ENCODE results near the gene ARHGAP40. TPM values are rescaled to one million over a fixed set of nuclear protein-coding genes. Genes with fewer than 3 reads are reported as not detected.

ARHGAP40 gene
- total and polyA plus RNA-seq, 12 donors: not detected

GRCh38 chr20:38669688-38670087 lies 68.1 kb downstream of the ARHGAP40 start:
- H3K4me1 ChIP-seq: peaks cover 0 to 23% (median 11%) of the 10 kb centered on the region in 9 donors
- TF ChIP-seq CTCF (IDR thresholded peaks at IDR 0.05): no peak
- no peak overlapping the region for H3K4me3 ChIP-seq
- no peak for ATAC-seq
- H3K9me3 ChIP-seq: no peaks in the 10 kb centered on the region
- H3K27me3 ChIP-seq: peaks cover 7 to 75% (median 69%) of the 10 kb centered on the region in 7 donors
- DNase-seq: no peak
- H3K36me3 ChIP-seq: no peaks in the 10 kb centered on the region
- intact Hi-C loops (cut with DNase I): no loop called here
- H3K27ac ChIP-seq: no peak overlapping the region

DNA sequence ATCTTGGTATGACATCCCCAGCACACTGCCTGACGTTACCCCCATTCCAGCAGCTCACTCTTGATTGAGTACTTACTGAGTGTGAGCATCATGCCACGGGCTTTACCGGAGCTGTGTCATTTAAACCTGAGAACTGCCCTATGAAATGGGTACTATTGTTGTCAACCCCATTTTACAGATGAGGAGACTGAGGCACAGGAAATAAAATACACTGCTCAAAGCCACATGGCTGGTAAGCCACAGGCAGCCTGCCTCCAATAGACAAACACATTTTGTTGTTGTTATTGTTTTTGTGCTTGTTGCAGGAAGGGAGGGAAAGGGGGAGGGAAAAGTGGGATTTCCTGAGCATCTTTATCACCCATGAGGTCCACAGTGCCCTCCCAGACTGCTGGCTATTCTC lies 69.2 kb downstream of the ARHGAP40 start:
- Histone ChIP-seq H3K27ac (no peak overlapping the region), H3K4me1 (peaks cover 0 to 22% (median 11%) of the 10 kb centered on the region in 9 donors), H3K27me3 (peaks cover 7 to 83% (median 74%) of the 10 kb centered on the region in 7 donors), H3K36me3 (no peaks in the 10 kb centered on the region), H3K4me3 (no peak overlapping the region), H3K9me3 (no peaks in the 10 kb centered on the region)
- DNase-seq: no peak
- TF ChIP-seq CTCF (IDR thresholded peaks at IDR 0.05): no peak
- 73% methylated on average over 3 of the region's 3 CpGs for WGBS, 2 donors
- ATAC-seq: no peak
- intact Hi-C loops (cut with DNase I): no loop called here

GRCh38 chr20:38671186-38671585 lies 69.6 kb downstream of the ARHGAP40 start:
- 15 to 16% methylated on average over 6 of the region's 6 CpGs for WGBS, 2 donors
- Histone ChIP-seq H3K27ac (no peak overlapping the region), H3K9me3 (no peaks in the 10 kb centered on the region), H3K27me3 (peaks cover 7 to 86% (median 73%) of the 10 kb centered on the region in 7 donors), H3K4me1 (peaks cover 0 to 18% (median 11%) of the 10 kb centered on the region in 9 donors), H3K4me3 (no peak overlapping the region), H3K36me3 (no peaks in the 10 kb centered on the region)
- ATAC-seq (no peak), DNase-seq (no peak)
- TF ChIP-seq CTCF (IDR thresholded peaks at IDR 0.05): no peak
- intact Hi-C loops (cut with DNase I): no loop called here

- H3K27me3 ChIP-seq: peaks cover 7 to 88% (median 67%) of the 10 kb centered on the region in 7 donors
- peaks cover 0 to 15% (median 11%) of the 10 kb centered on the region in 9 donors for H3K4me1 ChIP-seq
- intact Hi-C loops (cut with DNase I): no loop called here
- no peak overlapping the region for H3K27ac ChIP-seq
- H3K36me3 ChIP-seq: no peaks in the 10 kb centered on the region
- ATAC-seq (no peak), DNase-seq (no peak)
- no peak for TF ChIP-seq CTCF (IDR thresholded peaks at IDR 0.05)
- 55 to 56% methylated on average over 4 of the region's 4 CpGs for WGBS, 2 donors
- H3K4me3 ChIP-seq: no peak overlapping the region
- no peaks in the 10 kb centered on the region for H3K9me3 ChIP-seq
Measured at GRCh38 chr20:38671701-38672292, 70.2 kb downstream of the ARHGAP40 start.
